ENCODE data around the gene DCAF7.

DCAF7 gene

DNA sequence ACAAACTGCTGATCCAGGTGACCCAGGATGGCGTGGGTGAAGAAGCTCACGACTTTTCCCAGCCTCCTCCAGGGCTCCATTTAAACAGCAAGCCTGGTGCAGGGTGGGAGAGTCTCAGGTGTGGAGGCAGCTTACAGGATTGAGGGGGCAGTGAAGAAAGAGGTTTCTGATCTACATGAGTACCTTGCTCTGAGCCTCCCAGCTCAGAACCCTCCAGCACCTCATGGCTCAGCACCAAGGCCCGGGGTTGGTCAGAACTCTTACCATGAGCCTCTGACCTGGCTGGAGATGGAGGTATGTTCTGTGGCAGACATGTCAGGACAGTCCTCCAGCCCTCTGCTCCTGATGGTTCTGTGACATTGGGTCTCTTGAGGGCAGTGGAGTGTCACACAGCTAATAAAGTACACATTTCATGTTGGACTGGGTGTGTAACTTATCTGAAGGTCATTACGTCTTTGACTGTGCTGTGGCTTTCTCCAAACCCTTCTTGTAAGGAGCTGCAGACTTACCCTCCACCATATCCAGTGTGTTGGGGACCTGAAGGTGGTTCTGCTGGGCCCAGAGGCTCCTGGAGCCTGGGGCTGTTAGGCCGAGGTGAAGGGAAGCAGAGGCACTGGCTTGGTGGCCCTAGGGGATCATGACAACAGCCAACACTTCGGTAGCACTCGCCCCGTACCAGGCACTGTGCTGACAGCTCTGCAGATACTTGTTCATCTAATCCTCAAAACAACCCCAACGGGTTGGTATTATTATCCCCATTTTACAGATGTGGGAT, 3.8 kb upstream of the DCAF7 start:
- no peak for DNase-seq

DNA sequence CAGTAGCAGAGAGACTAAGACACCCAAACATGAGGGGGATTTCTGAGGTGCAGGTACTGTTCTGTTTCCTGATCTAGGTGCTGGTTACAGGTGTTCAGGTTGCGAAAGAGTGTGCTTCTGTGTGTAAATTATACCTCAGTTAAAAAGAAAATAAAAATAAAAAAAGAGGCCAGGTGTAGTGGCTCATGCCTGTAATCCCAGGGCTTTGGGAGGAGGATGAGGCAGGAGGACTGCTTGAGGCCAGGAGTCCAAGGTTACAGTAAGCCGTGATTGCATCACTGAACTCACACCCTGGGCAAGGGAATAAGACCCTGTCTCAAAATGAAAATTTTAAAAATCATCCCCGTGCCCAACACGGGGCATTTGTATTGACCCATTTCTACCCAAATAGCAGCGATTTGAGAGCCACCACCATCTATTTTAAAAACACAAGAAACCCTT, 3.2 kb upstream of the DCAF7 start:
- DNase-seq, result no peak

DNA sequence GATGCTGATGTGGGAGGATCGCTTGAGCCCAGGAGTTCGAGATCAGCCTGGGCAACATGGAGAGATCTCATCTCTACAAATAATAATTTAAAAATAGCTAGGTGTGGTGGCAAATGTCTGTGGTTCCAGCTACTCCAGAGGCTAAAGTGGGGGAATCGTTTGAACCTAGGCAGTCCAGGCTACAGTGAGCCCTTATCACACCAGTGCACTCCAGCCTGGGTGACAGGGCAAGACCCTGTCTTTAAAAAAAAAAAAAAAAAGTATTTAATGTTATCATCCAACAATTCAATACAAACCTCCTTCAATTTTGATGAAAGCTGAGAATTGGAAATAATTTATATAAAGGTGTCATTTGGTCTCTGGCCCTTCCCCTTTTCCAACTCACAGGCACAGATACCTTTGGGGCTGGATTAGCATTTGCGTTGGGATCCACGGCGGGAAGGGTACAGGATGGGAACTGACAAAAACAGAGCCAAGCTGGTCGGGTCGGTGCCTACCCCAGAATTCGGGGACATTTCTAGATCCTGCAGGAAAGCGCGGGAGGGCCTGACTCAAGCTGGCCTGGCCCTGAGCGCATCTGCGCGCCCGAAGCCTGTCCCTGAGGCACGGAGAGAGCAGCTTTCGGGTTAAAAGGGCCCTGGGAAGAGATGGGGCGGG, 860 bp upstream of the DCAF7 start:
- no peak for DNase-seq

DNA sequence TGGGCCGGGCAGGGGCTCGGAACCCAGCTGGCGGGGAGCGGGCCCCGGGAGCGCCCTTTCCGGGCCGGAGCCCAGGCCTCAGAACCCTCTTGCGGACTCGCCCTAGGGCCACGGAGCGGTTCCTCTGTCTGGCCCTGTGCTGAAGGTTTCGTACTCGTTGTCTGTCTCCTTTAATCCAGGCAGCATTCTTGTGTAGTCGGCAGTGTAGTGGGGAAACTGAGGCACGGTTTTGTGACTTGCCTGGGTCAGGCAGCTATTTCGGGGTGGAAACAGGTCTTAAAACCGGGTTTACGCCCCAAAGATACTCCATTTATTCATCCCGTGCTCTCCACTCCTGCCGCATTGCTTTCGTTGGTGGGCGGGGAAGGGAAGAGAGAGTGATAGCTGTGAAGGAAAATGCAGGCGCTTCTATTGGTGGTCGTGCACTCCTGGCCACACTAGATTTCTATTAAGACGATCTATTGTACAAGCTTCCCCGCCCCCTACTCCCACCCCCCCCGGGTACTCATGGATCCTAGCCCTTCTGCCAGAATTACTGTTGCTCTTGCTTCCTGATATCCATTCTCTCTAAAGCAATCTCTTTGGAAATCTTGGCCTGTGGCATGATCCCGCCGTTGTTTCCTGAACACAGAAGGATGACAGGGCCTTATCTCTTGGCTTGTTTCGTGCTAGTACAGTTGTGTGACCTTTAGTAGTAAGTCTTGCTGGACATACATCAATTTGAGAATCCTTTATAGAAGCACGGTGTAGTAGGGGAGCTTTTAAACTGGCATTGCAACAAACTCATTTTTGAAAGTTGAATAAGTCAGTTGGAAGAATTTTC, 751 bp downstream of the DCAF7 start:
- DNase-seq, result no peak

DNA sequence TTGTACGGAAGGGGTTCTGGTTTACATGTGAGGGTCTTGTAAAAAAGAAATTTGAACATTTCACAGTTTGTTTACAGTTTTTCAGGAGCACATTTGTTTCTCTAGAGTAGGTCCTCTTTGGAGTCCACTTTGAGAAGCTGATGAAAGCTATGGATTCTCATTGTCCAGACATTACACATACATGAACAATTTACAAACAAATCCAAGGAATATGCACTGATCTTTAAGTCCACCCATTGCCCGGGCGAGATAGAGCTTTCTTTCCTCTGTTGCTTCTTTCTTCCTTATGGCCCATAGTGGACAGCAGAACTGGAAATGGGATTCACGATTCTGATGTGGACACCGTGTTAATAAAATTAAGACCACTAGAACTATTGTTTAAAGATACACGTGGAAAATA, 1.9 kb downstream of the DCAF7 start:
- no peak for DNase-seq

DNA sequence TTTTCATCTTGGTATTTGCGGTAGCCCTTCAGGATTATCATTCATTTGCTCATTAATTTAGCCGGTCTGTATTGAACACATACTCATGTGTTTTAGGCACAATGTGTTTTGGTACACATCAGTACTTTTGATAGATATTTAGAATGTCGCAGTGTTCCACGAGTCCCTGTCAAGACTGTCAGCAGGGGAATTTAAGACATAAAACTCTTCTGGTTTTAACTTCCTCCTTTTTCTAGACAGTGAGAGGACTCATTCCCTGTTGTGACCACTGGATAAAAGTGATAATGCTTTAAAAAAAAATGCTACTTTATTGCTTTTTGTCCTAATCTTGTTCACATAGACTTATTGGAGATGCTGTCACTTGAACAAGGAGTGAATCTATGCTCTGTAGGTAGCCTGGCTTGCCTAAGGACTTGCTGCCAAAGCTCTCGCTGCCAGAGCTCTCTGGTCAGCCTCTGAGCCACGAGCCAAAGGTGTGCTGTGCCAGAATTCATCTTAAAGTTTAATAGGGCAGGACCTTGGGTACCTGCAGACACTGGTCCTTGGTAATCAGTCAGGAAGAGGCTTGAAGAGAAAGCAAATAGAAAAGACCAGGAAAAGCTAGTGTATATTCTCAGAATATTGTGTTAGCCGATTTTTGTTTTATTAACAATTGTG, 5.4 kb downstream of the DCAF7 start:
- no peak for DNase-seq

DNA sequence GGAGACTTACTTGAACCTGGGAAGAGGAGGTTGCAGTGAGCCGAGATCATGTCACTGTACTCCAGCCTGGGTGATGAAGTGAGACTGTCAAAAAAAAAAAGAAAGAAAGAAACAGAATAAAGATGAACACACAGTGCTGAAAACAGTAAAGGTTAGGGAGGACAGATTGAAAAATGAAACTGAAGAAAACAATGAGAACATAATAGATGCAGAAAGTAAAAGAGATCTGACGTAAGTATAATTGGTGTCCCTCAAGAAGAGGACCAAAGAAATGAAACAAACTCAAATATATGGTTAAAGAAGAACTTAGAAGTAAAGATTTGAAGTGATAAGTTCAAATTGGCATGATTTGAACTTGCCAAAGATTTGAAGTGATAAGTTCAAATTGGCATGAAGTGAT, 7.1 kb downstream of the DCAF7 start:
- DNase-seq, result no peak

DNA sequence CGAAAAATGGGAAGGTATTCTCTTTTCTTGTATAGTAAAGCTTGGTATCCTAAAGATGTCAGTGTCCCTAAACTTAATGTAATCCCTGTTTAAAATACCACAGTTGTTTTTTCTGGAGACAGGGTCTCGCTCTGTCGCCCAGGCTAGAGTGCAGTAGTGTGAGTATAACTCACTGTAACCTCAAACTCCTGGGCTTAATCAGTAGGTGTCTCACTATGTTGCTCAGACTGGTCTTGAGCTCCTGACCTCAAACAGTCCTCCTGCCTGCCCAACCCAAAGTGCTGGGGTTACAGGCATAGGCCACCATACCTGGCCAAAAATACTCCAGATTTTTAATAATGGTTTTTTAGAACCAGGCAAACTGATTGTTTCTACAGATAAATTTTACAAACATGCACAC, 8.2 kb downstream of the DCAF7 start:
- DNase-seq, result no peak

DNA sequence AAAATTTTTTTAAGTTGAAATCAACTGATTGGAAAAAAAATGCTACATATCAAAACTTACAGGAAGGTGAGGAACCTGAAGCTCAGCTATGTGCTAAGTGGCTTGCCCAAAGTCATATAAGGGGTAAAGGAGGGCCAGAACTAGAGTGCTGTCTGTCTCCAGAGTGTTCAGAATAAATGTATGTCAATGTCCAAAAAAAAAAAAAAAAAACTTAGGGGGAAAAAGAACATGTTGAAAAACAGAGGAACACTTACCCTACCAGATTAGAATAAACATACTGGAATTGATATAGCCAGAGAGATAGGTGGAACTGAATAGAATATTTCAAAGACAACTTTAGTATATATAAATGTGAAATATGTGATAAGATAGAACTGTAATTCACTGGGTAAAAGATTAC, 11.5 kb downstream of the DCAF7 start:
- no peak for DNase-seq

DNA sequence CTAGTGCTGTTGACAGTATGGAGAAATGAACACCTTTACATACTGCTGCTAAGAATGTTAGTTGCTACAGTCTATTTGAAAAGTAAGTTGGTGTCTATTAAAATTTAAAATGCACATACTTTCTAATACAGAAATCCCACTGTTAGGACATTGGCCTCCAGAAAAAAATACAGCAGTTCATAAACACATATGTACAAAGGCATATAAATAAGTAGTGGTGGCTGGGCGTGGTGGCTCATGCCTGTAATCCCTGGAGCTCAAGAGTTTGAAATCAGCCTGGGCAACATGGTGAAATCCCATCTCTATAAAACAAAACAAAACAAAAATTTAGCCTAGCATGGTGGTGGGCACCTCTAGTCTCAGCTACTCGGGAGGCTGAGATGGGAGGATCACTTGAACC, 13.1 kb downstream of the DCAF7 start:
- no peak for DNase-seq

DNA sequence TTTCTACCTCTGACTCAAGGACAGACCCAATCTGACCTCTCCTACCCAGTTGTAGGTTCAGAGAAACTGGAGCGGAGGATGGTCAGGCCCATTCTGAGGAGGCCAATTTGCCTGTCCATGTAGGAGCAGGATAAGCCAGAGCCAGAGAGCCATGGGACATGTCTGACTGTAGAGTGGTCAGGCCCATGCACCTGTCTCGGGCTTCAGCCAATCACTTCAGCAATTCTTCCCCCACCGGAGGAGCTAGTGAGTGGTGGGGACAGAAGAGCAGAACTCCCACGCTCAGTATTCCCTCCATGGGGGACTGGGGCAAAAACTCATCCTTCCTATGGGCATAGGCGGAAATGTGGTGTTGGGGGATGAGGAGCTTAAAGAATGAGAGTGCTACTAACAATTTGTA, 14.3 kb downstream of the DCAF7 start:
- DNase-seq, result no peak

DNA sequence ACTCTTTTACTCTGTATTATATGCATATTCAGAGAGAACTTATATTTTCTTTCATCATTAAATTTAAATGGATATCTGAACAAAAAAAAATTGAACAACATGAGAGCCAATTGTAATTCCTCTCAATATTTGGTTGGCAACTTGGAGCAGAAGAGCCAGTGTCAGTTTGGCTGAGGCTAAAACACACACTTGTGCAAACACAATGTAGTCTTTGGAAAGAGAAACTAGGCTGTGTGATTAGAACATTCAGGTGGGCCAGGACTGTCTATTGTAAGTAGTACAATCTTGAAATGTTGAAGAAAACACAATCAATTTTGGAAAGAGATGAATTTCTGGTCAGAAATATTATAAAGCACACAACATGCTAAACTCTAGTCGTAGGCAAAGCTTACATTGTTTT, 17.0 kb downstream of the DCAF7 start:
- no peak for DNase-seq

DNA sequence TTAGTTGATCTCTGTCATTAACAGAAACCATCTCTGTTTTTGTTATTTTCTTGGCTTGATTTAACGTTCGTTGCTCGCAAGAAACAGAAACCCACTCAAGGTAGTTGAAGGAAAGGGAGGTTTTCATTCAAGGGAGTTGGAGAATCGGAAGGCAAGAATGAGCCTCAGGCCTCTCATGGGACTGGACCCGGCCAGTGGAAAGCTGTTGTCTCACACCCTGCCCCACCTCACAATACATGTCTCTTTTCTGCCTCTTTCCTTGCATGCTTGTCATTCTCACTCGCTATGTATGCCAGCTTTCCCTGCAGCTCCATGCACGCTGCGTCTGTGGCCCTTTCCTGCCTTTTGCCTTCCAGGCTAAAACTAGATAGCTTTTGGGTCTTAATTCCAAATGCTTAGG, 18.3 kb downstream of the DCAF7 start:
- no peak for DNase-seq

DNA sequence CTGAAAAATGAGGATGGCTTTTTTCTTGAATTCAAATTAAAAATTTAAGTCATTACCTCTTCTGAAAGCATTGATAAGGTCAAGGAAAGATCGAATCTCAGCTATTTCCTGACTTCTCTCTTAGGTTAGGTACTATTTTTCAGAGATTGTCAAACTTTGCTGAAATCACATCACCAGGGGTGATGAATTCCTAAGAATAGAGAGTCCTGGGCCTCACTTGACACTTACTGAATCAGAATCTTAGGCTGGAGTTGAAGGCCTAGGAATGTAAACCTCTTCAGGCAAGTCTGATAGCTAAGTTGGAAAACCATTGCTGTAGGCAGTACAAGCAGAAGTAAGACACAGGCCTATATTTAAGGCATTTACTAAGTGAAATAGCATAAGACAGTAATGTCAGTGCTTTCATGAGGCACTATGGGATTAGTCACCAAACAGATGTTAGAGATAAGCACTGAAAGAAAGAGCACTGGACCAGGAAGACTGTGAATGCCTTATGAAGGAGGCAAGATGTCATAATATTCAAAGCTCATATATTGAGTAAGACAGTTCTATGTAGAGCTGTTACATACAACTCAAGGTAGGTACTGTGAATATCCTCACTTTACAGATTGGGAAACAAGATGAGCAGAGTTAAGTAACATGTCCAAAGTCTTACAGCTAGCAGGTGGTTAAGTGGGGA, 21.5 kb downstream of the DCAF7 start:
- DNase-seq, result no peak

DNA sequence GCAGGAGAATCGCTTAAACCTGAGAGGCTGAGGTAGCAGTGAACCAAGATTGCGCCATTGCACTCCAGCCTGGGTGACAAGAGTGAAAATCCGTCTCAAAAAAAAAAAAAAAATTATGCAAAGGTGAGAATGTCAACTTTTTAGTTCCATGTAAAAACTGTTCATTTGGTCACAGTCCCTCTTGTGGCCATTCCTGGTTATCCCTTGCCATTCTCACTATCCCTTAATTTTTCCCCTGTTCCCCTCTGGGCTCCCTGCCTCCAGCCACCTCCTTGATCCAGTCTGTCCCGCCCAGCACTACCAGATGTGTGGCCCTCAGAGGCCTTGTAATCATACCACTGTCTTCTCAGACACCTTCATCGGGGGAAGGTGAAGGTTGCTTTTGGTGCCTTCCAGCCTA, 23.4 kb downstream of the DCAF7 start:
- no peak for DNase-seq

DNA sequence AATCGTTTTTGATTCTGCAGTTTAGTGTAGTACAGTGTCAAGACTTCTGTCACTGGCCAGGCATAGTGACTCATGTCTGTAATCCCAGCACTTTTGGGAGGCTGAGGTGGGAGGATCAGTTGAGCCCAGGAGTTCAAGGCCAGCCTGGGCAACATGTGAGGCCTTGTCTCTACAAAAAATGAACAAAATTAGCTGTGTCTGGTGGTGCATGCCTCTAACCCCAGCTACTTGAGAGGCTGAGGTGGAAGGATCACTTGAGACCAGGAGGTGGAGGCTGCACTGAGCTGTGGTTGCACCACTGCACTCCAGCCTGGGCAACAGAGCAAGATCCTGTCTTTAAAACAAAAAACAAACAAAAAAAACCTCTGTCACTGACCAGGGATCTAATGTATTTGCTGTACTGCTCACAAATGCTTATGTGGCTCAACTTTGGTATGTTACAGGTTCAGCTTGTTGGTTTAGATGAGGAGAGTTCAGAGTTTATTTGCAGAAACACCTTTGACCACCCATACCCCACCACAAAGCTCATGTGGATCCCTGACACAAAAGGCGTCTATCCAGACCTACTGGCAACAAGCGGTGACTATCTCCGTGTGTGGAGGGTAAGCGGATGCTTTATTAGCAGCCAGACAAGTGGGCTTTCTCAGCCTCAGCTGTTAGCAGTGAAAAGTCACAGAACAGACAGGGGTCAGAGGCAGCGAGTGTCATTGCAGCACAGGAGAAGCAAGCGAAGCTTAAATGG, 27.9 kb downstream of the DCAF7 start:
- no peak for DNase-seq

DNA sequence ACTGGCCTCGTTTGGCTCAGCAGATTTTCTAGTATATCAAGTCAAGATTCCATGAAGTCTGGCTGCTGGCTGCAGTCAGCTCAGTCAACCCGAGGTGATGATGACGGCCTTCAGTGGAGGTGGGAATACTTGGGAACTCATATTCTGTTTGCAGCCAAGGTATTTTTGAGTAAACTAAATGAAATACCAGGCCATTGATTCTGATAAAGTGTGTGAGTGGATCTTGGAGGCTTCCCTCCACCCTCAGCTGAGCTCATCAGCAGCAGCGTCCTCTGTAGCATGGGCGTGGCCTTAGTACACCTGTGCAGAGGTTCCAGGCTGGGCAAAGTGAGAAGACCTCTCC, 28.5 kb downstream of the DCAF7 start:
- DNase-seq, result no peak

DNA sequence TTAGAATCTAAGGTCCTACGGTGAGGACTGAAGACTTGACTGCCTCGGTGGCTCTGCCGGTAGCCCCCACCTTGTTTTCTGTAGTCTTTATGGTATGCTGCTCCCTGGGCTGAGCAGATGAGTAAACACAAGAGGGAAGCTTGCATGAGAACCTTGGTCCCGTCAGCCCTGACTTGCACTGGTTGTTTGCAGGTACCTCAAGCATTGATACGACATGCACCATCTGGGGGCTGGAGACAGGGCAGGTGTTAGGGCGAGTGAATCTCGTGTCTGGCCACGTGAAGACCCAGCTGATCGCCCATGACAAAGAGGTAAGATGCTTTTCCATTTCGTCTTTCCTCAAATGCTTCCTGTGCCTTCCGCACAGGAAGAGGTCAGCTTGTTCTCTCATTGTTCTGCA, 29.4 kb downstream of the DCAF7 start:
- no peak for DNase-seq

DNA sequence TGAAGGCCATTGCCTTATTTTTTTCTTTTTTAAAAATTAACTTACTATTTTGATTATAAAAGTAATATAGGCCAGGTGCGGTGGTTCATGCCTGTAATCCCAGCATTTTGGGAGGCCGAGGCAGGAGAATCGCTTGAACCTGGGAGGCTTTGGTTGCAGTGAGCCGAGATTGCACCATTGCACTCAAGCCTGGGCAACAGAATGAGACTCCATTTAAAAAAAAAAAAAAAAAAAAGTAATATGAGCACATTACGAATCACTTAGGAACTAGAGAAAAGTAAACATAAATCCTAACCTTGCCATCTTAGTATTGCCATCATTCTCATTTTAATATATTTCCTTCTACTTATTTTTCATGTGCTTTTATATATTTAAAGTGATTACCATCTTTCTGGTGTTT, 37.5 kb downstream of the DCAF7 start:
- no peak for DNase-seq

DNA sequence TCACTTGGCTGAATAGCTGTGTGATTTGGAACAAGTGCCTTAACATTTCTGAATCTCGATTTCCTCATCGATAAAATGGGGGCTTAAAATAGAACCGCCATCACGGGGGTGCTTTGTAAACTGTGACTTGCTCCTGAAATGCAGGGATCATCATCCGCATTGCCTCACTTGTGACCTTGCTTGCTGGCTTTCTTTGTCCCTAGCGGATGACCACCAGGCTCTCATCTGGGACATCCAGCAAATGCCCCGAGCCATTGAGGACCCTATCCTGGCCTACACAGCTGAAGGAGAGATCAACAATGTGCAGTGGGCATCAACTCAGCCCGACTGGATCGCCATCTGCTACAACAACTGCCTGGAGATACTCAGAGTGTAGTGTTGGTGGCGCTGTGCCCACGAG, 38.5 kb downstream of the DCAF7 start:
- no peak for DNase-seq

DNA sequence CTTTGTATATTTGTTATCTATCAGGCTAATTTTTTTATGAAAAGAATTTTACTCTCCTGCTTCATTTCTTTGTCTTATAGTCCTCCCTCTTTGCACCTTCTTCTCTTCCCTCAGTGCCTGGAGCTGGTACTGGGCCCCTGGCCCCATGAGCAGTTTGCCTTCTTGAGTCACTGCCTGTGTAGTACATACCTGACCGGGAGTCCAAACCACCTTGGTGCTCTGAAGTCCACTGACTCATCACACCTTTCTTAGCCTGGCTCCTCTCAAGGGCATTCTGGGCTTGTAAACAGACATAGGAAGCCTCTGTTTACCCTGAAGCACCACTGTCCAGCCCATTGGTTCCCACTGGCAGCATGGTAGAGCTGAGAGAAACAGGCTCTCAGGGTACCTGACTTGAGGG, 39.4 kb downstream of the DCAF7 start:
- DNase-seq, result no peak

DNA sequence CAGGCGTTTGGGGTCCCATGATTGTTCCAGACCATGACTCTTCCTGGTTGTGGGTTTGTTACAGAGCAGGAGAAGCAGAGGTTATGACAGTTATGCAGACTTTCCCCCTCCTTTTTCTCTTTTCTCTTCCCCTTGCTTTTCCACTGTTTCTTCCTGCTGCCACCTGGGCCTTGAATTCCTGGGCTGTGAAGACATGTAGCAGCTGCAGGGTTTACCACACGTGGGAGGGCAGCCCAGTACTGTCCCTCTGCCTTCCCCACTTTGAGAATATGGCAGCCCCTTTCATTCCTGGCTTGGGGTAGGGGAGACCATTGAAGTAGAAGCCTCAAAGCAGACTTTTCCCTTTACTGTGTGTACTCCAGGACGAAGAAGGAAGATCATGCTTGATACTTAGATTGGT, 42.5 kb downstream of the DCAF7 start:
- no peak for DNase-seq
